Upper lobe of left lung (tissue), 4 donors: ENCODE results near the gene OR2T33.

ENCODE experiments used
- EP300 ChIP-seq, 4 donors: sonication (generic); formaldehyde crosslinking; IDR thresholded peaks; one replicate each; pipeline ENCODE4 v1.5.1; 2017; ENCODE audit warnings: antibody characterized with exemption in 4 of 4, control low read depth in 2 of 4
- POLR2A ChIP-seq, 4 donors: fragments of 450-650 bp; IDR thresholded peaks; one replicate each; pipeline ENCODE4 v1.5.1; 2016 to 2017; ENCODE audit warnings: antibody characterized with exemption in 4 of 4, mild to moderate bottlenecking in 2 of 4
- POLR2AphosphoS5 ChIP-seq, 2 donors: sonication (generic); formaldehyde crosslinking; IDR thresholded peaks; one replicate each; pipeline ENCODE4 v1.5.1; 2017; ENCODE audit warnings: antibody characterized with exemption in 2 of 2
- TF ChIP-seq, protein P1 (sequence below), 6 experiments: fragments of 450-650 bp in 4 of 6; fragments of 200-600 bp in 2 of 6; sonication (generic) in 2 of 6; IDR thresholded peaks; one replicate each; pipeline ENCODE4 v1.5.1; 2016 to 2019; ENCODE audit warnings: antibody characterized with exemption in 6 of 6

- TF ChIP-seq, protein P1, sequence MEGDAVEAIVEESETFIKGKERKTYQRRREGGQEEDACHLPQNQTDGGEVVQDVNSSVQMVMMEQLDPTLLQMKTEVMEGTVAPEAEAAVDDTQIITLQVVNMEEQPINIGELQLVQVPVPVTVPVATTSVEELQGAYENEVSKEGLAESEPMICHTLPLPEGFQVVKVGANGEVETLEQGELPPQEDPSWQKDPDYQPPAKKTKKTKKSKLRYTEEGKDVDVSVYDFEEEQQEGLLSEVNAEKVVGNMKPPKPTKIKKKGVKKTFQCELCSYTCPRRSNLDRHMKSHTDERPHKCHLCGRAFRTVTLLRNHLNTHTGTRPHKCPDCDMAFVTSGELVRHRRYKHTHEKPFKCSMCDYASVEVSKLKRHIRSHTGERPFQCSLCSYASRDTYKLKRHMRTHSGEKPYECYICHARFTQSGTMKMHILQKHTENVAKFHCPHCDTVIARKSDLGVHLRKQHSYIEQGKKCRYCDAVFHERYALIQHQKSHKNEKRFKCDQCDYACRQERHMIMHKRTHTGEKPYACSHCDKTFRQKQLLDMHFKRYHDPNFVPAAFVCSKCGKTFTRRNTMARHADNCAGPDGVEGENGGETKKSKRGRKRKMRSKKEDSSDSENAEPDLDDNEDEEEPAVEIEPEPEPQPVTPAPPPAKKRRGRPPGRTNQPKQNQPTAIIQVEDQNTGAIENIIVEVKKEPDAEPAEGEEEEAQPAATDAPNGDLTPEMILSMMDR (IDR thresholded peaks at IDR 0.05): no peak
- TF ChIP-seq POLR2AphosphoS5 (IDR thresholded peaks at IDR 0.05): no peak
- no peak for TF ChIP-seq POLR2A (IDR thresholded peaks at IDR 0.05)
- no peak for TF ChIP-seq EP300 (IDR thresholded peaks at IDR 0.05)
Observed at GRCh38 chr1:248306103-248306502, 28.3 kb upstream of the OR2T33 start.
